ENCODE data around the gene ABLIM3. TPM values are rescaled to one million over a fixed set of nuclear protein-coding genes. Genes with fewer than 3 reads are reported as not detected.

Gene ABLIM3
- total and polyA plus RNA-seq, 12 donors, result 1.6 to 27.6 (median 12.9) TPM

DNA sequence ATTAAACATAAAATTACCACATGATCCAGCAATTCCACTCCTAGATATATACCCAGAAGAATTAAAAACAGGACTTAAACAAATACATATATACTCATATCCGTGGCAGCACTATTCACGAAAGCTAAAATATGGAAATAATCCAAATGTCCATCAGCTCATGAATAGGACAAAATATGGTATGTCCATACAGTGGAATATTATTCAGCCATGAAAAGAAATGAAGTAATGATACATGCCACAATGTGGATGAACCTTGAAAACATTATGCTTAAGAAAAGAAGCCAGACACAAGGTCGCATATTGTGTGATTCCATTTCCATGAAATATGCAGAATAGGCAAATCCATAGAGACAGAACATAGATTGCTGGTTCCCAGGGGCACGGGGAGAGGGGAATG is 105.6 kb downstream of the ABLIM3 start:
- no peak overlapping the region for H3K4me3 ChIP-seq
- no peaks in the 10 kb centered on the region for H3K36me3 ChIP-seq (replicated peaks in 1 of 2)
- DNase-seq, result no peak
- no peaks in the 10 kb centered on the region for H3K9me3 ChIP-seq (replicated peaks in 1 of 3)
- no peak overlapping the region for H3K27ac ChIP-seq
- no peaks in the 10 kb centered on the region for H3K4me1 ChIP-seq (replicated peaks in 1 of 2)
- intact Hi-C loops (cut with DNase I), result no loop called here
- WGBS, 4 donors, result 84 to 88% (median 86%) methylated on average over 4 of the region's 4 CpGs
- H3K27me3 ChIP-seq, result no peaks in the 10 kb centered on the region
- TF ChIP-seq, protein P1, sequence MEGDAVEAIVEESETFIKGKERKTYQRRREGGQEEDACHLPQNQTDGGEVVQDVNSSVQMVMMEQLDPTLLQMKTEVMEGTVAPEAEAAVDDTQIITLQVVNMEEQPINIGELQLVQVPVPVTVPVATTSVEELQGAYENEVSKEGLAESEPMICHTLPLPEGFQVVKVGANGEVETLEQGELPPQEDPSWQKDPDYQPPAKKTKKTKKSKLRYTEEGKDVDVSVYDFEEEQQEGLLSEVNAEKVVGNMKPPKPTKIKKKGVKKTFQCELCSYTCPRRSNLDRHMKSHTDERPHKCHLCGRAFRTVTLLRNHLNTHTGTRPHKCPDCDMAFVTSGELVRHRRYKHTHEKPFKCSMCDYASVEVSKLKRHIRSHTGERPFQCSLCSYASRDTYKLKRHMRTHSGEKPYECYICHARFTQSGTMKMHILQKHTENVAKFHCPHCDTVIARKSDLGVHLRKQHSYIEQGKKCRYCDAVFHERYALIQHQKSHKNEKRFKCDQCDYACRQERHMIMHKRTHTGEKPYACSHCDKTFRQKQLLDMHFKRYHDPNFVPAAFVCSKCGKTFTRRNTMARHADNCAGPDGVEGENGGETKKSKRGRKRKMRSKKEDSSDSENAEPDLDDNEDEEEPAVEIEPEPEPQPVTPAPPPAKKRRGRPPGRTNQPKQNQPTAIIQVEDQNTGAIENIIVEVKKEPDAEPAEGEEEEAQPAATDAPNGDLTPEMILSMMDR (IDR thresholded peaks at IDR 0.05), result no peak
- no peak for TF ChIP-seq POLR2A (IDR thresholded peaks at IDR 0.05)

DNA sequence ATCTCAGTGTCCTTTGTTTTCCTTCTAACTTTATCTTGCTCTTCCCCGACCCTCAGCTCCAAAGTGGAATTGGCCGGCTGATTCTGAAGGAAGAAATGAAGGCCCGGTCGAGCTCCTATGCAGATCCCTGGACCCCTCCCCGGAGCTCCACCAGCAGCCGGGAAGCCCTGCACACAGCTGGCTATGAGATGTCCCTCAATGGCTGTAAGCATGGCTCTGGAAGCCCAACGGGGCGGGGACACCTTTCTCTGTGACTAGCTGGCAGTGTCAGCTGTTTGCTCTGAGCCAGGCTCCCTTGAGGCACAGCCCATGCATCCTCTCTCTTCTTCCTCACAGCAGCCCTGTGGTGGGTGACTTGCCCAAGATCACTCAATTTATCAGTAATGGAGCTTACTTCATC is 106.4 kb downstream of the ABLIM3 start:
- no peaks in the 10 kb centered on the region for H3K36me3 ChIP-seq (replicated peaks in 1 of 2)

DNA sequence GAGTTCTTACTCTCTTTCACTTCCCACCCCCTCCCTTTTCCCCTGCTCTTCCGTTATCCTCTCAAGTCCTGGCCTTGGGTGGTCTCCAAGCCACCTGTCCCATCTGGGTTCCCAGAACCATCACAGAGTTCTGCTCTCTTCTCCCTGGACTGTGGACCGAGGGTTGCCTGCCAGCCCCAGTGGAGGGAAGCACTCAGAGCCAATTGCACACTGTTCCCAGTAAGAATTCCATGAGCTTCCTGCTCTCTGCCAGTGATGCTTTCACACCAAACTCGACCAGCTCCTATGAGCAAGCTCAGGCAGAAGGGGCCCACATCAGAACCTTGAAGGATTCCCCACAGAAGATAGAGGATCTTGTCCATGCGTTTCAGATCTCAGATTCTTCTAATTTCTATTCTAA is 110.3 kb downstream of the ABLIM3 start:
- H3K4me1 ChIP-seq (replicated peaks in 1 of 2), result no peaks in the 10 kb centered on the region
- no peaks in the 10 kb centered on the region for H3K27me3 ChIP-seq
- intact Hi-C loops (cut with DNase I), result no loop called here
- H3K27ac ChIP-seq, result no peak overlapping the region
- TF ChIP-seq, protein P1 (IDR thresholded peaks at IDR 0.05), result no peak
- TF ChIP-seq POLR2A (IDR thresholded peaks at IDR 0.05), result no peak
- no peak overlapping the region for H3K4me3 ChIP-seq
- H3K9me3 ChIP-seq (replicated peaks in 1 of 3), result no peaks in the 10 kb centered on the region
- H3K36me3 ChIP-seq (replicated peaks in 1 of 2), result no peaks in the 10 kb centered on the region
- no peak for DNase-seq
- 69 to 77% (median 71%) methylated on average over 4 of the region's 4 CpGs for WGBS, 4 donors

More for the DNA sequence above, 106.4 kb downstream of the ABLIM3 start:
- no peak for DNase-seq
- intact Hi-C loops (cut with DNase I), result no loop called here
- Histone ChIP-seq H3K4me1 (replicated peaks in 1 of 2) (no peaks in the 10 kb centered on the region), H3K9me3 (replicated peaks in 1 of 3) (no peaks in the 10 kb centered on the region), H3K27ac (no peak overlapping the region), H3K4me3 (no peak overlapping the region), H3K27me3 (no peaks in the 10 kb centered on the region)
- 86 to 96% (median 88%) methylated on average over 6 to 8 of the region's 8 CpGs for WGBS, 4 donors
- no peak for TF ChIP-seq POLR2A (IDR thresholded peaks at IDR 0.05)
- TF ChIP-seq, protein P1 (IDR thresholded peaks at IDR 0.05), result no peak

DNA sequence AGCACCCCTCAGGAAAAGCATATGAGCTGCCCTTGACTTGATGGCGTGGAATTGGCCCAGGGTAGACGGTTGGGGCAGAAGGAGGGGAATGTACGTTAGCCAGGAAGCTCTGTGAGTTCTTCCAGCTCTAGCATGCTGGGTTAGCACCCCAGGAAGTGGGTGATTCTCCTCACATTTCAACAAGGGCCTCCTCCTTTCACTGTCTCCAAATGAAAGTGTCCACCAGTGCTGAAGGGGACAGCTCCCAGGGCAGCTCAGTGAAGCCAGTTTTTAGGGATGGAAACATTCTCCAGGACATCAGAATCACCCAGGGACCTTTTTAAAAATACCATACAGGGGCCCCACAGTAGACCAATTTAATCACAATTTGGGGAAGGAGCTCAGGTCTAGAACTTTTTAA is 113.2 kb downstream of the ABLIM3 start:
- Histone ChIP-seq H3K27me3 (no peaks in the 10 kb centered on the region), H3K4me1 (replicated peaks in 1 of 2) (no peaks in the 10 kb centered on the region), H3K4me3 (no peak overlapping the region), H3K9me3 (replicated peaks in 1 of 3) (no peaks in the 10 kb centered on the region), H3K27ac (no peak overlapping the region), H3K36me3 (replicated peaks in 1 of 2) (no peaks in the 10 kb centered on the region)
- intact Hi-C loops (cut with DNase I), result no loop called here
- TF ChIP-seq, protein P1 (IDR thresholded peaks at IDR 0.05), result no peak
- TF ChIP-seq POLR2A (IDR thresholded peaks at IDR 0.05), result no peak
- WGBS, 4 donors, result 60 to 61% (median 60%) methylated on average over 3 of the region's 3 CpGs
- no peak for DNase-seq

All from adrenal gland (tissue), 12 donors.